Medulla oblongata (tissue), 1 donor: ENCODE measurements around the gene CFAP70.

Experiments used
- DNase-seq: peaks from one replicate; pipeline ENCODE4 v3.0.0-alpha.2; 2015; ENCODE audit errors: extremely low spot score

Gene CFAP70

DNA sequence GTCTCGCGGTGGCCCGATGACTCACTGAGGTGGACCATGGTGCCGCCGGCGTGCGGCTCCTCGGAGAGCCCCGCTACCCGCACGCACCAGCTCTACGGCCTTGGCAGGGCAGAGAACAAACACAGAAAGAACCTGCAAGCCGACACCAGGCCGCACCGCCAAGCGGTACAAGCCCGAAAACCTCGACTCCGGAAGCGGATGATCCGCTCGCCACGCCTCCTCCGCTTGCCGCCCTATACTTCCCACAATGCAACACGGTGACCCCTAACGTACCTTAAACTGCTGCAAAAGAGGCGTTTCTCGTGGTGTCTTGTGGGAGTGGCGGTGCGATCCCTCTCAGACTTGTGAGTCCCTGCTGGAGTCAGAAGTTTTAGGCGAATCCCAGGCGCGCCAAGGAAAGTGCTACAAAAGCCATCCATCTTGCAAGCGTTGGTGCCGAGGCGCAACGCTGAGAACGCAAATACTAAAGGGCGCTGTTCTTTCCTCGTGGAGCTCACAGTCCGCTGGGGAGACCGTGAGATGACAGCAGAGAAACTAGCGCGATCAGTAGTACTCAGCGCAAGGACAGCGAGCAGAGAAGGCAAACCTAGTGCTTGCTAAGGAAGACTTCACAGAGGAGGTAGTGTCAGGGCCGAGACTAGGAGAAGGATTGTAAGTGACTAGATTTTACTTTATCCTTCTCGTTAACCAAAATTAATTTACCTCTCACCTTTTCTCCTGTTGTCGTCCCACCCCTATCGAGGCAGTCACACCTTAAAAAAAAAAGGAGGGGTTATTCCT is 106.0 kb downstream of the CFAP70 start, which contains the start of gene MRPS16:
Gene MRPS16, minus strand, starts transcription at position 200 of the 780 bp plus-strand sequence. Its CDS starts 162 bp downstream, at position 38.
- peak; percentile 98 for DNase-seq

DNA sequence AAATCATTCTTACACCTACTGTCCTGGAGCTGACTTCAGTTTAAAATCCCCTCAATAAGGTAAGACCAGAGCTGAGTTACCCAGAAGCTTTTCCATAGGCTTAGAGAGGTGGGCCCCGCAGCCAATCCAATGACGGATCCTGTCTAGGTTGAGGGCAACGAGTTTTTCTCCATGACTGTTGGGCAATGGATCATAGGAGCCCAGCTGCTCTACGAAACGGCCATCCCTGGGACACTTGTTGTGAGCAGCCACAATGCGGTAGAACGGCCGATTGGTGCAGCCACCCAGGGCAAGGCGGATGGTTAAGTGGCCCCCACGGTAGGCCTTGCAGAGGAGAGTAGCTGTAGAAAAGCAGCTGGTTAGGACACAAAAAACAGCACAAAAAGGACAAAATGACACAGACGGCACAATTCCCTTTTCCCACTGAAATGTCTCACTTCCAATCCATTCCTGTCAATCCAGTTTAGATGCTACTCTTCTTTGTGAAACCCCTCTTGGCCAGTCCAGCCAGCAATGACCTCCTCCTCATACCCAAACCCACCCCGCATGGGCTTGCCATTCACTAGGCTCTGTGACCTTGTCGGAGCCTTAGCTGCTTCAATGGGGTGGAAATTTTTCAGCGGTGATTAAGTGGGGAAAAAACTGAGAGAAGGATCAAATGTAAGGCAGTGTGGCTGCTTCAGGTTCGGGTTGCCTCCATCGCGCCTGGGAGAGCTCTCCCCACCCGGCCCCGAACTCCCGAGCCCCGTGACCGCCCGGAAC is 106.8 kb downstream of the CFAP70 start:
- DNase-seq, result no peak

DNA sequence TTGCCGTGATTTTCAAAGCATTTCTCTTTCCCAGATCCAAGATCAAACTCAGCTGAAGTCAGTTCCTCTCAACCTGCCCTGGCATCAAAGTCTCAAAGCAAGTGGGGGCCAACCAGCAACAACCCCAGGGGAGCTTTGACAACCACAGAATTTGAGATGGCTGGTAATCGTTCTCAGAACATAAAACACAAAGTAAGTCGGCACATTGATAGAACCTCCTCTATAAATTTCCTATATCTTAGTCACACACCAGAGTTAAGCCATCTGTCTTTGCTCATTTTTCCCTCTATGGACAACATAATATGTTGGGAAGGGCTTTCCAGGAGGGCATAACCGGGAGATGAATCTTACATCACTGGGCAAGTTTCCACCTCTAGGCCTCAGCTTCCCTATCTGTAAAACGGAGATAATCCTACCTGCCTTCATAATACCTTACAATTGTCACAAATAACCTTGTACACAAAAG is 110.4 kb downstream of the CFAP70 start:
- DNase-seq, result no peak

DNA sequence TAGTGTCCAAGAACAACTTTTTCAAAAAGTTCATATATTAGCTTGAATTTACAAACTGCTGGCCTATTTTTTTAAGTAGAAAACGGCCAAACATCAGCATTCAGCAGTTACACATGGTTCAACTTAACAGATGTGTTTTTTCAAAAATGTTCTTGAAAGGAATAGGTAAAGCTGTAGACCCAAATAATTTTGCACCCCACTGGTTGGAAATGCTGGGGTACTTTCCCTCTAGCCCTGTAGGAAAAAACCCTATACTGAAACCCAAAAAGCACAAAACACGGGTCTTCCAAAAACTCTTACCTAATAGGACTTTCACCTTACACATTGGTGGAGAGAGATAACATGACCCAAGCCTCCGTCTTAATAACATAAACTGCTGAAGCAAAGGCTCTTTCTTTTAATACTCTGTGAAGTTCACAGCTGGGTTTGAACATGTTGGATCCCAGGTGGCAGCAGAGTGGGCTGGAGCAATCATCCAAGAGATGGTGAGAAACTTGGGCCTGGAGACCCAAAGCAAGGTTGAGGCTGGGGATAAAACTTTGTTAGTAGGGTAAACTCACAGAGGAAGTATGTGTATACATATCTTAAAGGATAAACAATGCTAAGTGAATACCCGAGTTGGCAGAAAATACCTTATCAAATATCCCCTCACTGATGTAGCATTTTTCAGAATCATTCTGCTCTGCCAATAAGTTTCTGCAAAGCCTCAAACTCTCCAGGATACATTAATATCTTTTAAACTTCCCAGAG is 111.0 kb downstream of the CFAP70 start:
- DNase-seq, result no peak

DNA sequence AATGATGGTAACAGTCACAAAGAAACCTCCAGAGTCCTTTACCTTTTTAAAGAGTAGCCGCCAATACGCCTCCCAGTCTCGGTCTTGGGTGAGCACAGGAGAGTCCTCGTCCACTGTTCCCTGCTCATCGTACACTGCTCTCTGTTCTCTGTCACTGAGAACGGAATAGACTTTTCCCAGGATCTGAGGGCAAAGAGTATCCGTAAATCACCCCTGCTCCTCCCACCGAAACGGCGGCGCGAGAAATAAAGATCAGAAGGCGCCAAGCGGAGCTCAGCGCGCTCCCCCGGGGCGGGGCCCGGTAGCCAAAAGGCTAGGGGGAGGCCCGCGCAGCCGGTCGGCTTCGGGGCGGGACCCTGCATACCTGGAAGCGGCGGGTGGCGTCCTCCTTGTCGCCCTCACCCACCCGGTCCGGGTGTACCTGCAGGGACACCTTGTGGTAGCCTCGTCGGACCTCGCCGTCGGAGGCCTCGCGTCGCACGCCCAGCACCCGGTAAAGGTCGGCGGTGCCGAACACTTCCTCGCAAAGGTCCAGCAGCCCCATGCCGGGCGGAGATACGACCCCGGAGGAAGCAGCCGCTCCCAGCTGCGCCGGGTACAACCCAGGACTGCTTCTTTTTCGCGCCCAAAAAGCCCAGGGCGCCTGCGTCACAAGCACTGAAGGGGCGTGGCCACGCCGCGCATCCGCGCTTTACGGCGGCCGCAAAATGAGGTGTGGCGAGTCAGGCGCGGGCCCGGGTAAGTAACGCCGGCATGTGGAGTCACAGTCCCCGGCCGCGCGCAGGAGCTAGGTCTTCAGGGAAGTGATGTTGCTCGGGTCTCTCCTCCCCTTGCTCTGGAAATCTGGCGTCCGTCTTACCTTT is 111.8 kb downstream of the CFAP70 start, which contains the start of gene DNAJC9:
Gene DNAJC9, minus strand, starts transcription at position 610 of the 863 bp plus-strand sequence. Its CDS starts 66 bp downstream, at position 544.
- DNase-seq, result peak; percentile 94

DNA sequence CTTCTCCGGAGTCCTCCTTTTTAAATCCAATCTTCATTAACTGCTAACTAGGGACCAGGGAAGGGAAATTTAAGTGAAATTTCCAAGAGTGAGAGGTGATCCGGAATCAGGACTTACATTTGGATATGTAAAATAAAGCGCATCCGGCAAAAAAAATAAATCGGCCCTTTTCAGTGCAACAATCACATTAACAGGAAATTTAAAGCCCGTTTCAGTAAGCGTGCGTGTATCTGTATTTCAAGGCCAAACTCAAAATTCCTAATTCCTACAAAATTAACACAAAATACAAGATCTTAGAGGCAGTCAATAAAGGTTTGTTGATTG is 112.4 kb downstream of the CFAP70 start:
- DNase-seq, result no peak

DNA sequence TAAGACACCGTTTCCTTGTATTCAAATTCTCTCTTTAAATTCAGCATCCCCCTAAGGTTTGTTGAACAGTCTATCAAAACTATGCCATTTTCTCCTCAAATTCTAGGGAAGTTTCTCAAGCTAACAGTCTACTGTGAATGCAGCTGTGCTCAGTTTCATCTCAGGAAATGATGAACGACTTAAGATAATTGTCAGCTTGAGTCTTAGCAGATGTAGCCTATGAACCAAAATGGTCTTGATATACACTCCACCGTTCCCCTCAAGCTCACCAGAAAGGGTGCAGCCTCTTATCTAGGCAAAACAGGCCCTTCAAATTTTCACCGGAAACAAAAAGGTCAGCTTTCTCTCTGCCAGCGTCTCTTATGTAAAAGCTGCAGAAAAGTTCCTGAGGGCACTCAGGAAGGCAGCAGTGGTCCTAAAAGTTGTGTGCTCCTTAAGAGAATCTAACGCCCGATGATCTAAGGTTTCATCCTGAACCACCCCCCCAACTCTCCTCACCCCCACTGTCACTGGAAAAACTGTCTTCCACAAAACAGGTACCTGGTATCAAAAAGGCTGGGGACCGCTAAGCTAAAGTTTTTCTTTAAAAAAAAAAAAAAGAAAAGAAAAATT is 113.7 kb downstream of the CFAP70 start:
- DNase-seq, result no peak

DNA sequence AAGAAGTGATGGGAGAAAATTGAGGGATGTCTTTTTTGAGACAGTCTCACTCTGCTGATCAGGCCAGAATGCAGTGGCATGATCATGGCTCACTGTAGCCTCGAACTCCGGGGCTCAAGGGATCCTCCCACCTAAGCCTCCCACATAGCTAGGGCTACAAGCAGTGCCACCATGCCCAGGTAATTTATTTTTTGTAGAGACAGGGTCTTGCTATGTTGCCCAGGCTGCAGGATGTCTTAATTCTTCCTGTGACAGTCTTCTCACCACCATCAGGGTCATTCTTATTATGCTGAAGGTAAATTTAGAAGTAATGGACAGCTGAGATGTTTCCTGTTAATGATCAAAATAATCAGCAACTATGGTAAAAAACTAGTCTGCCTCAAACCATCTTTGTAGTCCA is 118.8 kb downstream of the CFAP70 start:
- DNase-seq, result no peak

DNA sequence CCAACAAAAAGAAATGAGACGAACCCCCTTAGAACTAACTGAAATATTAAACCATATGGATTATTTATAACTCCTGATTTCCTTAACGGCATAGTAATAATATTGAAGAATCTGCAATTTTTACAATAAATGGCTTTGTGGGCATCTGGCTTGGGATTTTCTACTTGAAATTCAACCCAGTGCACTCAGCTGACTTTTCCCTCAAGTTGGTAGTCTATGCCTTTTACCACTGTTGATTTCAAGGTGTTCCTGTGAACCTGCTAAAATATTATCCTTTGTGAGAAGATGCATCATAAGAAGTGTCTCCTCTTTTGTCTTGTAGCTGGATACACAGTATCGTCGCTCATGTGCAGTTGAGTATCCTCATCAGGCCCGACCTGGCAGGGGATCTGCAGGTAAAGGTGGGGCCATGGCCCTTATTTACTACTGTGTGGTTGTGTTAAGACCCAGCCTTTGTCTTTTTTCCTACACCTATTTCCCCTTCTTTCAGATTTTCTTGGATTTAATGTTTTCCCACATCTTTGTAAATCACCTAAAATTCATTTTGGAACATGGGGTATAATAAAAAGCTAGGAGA is 119.6 kb downstream of the CFAP70 start:
- no peak for DNase-seq

DNA sequence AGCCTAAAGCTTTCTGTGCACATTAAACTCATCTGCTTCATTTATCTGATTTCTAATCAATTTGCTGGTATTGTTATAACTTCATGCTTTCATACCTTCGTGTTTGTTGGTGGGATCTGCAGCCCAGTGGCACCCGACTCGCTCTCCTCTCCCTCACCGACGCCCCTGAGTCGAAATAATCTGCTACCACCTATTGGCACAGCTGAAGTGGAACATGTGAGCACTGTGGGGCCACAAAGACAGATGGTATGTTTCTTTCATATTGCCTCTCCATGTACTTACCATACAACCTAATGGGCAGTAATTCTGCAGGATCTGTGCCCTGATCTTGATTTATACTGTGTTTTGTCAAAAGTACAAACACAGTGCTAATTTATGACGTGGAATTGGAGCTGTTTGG is 124.0 kb downstream of the CFAP70 start:
- DNase-seq, result no peak

DNA sequence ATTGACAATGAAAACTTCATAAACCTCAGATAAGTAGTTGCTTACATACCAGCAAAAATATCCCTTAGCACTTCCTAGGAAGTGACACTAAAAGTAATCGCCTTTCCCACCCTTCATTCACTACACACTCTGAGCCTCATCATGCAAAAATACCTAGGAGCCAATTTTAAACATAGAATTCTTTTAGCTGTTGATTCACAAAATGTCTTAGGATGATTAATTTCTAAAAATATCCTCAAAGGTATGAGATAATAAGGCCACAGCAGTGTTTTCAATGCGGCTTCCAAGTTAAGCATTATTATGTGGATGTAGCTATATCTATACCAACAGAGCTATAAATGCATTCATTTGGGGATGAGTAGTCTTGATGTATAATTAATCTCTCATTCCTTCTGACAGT is 124.8 kb downstream of the CFAP70 start:
- no peak for DNase-seq

DNA sequence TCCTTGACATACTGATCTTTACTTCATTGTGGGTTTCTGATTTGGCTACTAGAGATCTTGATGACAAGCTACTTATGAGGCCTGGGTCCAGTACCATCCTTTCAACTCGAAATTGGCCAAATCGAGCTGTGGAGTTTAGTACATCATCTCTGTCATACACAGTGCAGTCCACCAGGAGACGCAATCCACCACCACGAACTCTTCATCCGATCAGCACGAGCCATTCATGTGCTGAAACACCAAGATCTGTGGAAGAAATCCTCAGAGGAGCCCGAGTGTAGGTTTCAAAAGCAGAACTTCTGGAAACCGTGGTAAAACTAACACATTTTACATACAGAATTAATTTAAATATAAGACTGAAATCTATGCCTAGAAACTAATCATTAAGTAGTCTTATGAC is 125.8 kb downstream of the CFAP70 start:
- DNase-seq, result no peak

DNA sequence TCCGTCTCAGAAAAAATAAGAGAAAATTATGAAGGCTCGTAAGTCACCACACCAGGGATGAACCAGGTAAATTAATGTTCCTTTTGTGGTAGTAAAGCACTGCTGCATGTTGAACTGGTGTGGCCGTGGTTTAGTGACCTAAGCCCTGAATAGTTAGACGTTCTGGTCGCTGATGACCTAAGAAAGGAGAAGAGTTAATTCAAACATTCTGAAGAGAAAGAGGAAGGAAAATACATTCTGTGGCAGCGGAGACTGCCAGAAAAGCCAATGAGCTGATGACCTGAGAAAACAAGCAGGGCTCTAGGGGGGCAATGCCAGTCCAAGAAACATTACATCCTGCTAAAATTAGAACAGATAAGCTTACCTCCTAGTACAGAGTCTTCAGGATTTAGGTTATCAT is 129.1 kb downstream of the CFAP70 start:
- no peak for DNase-seq

DNA sequence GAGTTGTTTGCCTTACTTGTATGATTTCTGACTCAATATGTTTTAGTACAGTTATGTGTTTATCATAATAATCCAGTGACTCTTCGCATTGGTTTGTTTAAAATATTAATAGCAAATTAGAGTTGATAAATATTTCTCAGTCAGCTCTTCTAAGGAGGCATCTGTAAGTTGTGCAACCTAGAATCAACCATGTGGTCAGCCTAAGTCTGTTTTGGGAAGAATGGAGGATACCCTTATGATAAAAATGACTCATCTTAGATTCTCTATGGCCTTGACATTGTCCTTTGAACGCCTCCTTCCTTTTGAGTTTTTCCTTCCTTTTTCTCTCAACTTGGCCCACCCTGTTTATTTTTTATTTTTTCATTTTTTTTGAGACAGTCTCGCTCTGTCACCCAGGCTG is 130.4 kb downstream of the CFAP70 start:
- DNase-seq, result no peak

DNA sequence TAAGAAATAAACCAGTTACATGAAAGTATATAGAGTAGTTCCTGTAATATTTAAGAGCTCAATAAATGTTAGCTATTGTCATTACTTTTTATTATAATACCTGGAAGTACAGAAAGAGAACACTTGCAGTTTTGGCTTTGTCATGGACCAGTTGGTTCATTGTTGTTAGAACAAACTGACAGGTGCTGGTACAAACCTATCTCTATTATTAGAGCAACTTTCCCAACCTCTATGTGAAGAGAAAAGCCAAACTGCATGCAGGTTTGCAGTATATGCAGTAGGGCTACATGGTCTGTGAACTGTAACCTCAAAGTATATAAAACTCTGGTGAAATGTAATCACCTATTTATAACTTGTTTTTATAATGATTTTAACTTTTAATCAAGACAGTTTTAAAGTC is 132.0 kb downstream of the CFAP70 start:
- no peak for DNase-seq

DNA sequence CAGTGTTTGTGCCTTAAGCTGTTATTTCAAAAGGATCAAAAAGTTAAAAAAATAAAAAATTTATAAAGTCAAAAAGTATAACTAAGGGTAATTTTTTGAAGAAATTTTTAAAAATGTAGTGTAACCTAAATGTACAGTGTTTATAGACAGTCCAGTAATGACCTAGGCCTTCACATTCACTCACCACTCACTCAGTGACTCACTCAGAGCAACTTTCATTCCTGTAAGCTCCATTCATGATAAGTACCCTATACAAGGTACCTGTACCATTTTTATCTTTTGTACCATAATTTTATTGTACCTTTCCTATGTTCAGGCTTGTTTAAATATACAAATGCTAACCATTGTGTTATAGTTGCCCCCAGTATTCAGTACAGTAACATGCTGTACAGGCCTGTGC is 133.1 kb downstream of the CFAP70 start:
- DNase-seq, result no peak

DNA sequence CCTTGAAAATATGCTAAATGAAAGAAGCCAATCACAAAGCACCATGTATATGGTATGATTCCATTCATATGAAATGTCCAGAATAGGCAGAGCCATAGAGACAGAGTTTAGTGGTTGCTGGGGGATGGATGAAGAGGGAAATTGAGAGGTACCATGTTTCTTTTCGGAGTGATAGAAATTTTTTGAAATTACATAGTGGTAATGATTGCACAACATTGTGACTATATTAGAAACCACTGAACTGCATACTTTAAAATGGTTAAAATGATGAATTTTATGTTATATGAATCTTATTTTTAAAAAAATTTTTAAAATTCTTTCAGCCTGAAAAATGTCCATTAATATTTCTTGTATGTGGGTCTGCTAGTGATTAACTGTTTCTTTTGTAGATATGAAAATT is 137.7 kb downstream of the CFAP70 start:
- DNase-seq, result no peak

DNA sequence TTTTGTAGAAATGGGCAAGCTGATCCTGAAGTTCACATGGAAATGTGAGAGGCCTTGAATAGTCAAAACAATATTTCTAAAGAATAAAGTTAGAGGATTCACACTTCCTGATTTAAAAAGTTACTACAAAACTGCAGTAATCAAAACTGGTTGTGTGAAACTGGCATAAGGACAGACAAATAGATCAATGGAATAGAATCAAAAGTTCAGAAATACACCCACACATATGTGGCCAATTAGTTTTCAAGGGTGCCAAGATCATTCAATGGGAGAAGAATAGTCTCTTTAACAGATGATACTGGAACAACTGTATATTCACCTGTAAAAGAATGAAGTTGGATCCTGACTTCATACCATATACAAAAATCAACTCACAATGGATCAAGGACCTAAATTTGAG is 139.3 kb downstream of the CFAP70 start:
- DNase-seq, result no peak

DNA sequence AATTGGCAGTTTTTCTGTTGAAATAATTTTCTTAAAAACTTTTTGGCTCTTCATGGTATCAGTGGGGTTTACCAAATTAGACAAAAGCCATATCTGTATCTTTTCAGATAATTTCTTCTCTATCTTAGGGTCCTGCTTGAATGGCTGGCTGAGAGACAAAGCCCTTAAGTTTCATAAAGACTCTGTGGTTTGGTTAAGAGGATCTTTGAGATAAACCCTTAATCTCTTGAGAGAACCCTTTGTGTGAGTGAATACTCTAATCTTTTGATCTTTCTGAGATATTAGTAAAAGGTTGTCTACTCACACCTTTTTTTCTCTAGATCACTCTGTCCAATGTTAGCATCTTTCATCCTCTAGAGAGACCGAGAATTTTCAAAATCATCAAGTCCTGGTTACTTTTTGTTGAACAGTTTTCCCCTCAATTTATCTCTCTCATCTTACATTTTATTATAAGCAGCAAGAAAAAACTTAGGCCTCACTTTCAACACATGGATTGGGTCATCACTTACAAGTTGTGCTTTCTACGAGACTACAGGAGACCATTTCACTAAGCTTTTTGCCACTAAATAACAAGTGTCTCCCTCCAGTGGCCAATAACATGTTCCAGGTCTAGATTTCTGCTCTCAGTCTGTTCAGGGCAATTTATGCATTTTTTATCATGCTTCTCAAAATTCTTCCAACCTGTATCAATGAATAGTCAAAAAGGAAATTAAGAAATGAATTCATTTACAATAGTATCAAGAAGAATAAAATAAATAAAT is 140.1 kb downstream of the CFAP70 start:
- no peak for DNase-seq

DNA sequence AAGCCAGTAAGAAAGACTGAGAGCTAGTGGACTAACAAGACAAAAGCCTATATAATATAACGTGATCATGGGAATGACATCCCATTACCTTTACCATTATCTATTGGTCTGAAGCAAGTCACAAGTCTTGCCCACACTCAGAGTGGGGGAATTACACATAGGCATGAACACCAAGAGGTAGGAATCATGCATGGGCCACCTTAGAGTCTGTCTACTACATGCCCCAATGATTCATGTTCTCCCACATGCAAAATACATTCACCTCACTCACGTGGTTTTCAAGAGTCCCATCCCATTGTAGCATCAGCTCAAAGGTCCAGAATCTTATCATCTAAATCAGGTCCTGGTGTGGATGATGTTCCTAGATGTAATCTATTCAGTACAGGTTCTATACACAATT is 141.0 kb downstream of the CFAP70 start:
- DNase-seq, result no peak
